Stimulated activated naive B cell treated with anti-CD40 and anti-IgM and Interleukin-4, amounts not matched to agents 10 μg/mL and 1 μg/mL and 100 μg/mL, for 72 hours (primary cell): ENCODE results near the gene PPIF.

Experiments
- ATAC-seq, 2 donors: fragments of 150-1000 bp; cut with Tn5 transposase; replicated peaks; 2 replicates each; pipeline ENCODE4 v1.10.0; 2021; ENCODE audit warnings: moderate library complexity in 1 of 2
- DNase-seq: peaks from one replicate; pipeline ENCODE4 v3.0.0; 2021
- H3K27ac Mint-ChIP-seq: one replicate; pipeline ENCODE4 v1.8.0; 2022; ENCODE audit warnings: mild to moderate bottlenecking, mixed read lengths
- H3K27me3 Mint-ChIP-seq, 2 donors: one replicate each; pipeline ENCODE4 v1.8.0; 2022; ENCODE audit warnings: mixed read lengths in 2 of 2
- H3K36me3 Mint-ChIP-seq, 2 donors: one replicate each; pipeline ENCODE4 v1.8.0; 2022; ENCODE audit warnings: mixed read lengths in 2 of 2, mild to moderate bottlenecking in 1 of 2
- H3K4me1 Mint-ChIP-seq, 2 donors: one replicate each; pipeline ENCODE4 v1.8.0; 2022; ENCODE audit warnings: mixed read lengths in 2 of 2, mild to moderate bottlenecking in 1 of 2
- H3K4me3 Mint-ChIP-seq, 2 donors: one replicate each; pipeline ENCODE4 v1.8.0; 2022; ENCODE audit warnings: mild to moderate bottlenecking in 2 of 2, mixed read lengths in 2 of 2, moderate library complexity in 1 of 2
- H3K9me3 Mint-ChIP-seq, 2 donors: one replicate each; pipeline ENCODE4 v1.8.0; 2022; ENCODE audit warnings: mixed read lengths in 2 of 2, mild to moderate bottlenecking in 1 of 2

Gene PPIF

DNA sequence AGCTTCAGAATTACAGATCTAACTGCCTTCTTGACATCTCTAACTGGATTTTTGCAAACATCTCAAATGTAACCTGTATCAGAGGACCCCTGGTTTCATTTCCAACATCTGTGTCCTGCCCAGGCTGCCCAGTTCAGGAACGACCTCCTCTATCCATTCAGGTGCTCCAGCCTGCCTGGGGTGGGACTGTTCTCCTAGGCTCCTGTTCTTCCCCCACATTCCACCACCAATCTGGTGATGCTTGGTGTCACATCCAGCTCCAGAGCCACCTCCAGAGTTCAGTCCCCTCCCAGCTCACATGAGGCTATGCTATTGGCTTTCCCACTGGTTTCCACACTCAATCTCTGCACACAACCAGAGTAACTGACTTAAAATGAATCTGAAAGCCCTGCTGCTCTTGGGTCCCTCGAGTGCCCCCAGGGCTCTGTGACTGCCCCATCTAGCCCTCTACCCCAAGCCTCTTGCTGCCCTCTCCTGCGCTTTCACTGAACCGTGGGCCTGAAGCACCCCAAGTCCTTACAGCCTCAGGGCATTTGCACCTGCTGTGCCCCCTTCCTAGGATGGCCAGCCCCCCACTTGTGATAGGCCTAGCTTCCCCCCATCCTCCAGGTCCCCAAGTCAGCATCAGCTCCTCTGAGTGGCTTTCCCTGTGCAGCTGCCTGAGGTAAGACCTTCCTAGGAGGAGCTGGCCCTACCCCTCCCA is 46.1 kb downstream of the PPIF start:
- Mint-ChIP-seq H3K4me3 (no peak overlapping the region), H3K27ac (no peak overlapping the region), H3K36me3 (peaks cover 0 to 2% of the 10 kb centered on the region in 2 donors), H3K4me1 (peaks cover 16 to 17% of the 10 kb centered on the region in 2 donors), H3K27me3 (peaks cover 0 to 9% of the 10 kb centered on the region in 2 donors), H3K9me3 (peaks cover 0 to 2% of the 10 kb centered on the region in 2 donors)
- ATAC-seq (no peak), DNase-seq (no peak)

DNA sequence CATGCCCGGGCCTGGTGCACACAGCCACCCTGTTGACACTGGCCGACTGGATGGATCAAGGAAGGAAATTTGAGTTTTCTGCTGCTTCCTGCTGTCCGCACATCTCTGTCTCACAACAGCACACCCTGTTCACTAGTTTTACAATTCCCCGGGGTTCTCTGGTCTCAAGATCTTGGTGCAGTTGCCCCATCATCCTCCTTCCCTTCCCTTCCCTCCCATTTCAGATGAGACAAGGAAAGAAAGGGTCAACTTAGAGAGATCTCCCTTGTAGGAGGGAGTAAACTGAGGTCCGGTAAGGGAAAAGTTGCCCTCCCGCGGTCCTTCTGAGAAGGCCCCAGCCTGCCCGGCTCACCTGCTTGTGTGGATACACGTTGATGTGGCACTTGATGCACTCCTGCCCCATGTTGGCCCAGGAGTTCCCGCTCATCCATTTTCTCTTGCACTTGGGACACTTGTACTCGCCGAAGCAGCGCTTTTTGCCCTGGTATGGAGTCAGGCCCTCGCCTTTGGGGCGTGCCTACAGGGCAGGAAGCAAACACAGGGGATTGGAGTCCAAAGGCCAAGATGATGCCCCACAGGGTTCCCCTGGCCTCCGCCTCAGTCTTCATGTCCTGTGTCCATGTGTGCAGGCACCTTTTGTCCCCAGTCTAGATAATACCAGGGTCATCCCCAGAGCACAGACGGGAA is 46.8 kb downstream of the PPIF start:
- Mint-ChIP-seq H3K27me3 (peaks cover 0 to 9% of the 10 kb centered on the region in 2 donors), H3K27ac (no peak overlapping the region), H3K9me3 (peaks cover 0 to 2% of the 10 kb centered on the region in 2 donors), H3K4me3 (no peak overlapping the region), H3K4me1 (peaks cover 9 to 10% of the 10 kb centered on the region in 2 donors), H3K36me3 (peaks cover 0 to 2% of the 10 kb centered on the region in 2 donors)
- DNase-seq (no peak), ATAC-seq (no peak)

DNA sequence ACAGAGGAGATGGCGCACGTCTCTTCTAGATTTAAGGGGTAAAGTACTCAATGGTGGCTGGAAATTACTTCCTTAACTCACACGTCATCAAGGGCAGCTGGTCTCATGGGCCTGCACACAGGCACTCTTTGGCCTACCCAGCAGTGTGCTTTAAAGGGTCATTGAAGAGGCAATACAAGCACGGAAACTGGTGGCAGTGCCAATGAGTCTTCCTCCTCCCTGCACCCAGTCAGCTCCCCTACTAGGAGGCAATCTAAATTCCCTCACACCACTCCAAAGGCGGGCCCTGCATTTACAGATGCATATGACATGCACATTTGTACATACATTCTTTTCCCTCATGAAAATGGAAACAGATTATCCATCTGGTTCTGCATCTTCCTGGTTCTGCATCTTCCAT is 47.4 kb downstream of the PPIF start:
- Mint-ChIP-seq H3K27ac (no peak overlapping the region), H3K4me1 (peaks cover 9 to 12% of the 10 kb centered on the region in 2 donors), H3K4me3 (no peak overlapping the region), H3K9me3 (peaks cover 0 to 2% of the 10 kb centered on the region in 2 donors), H3K27me3 (peaks cover 0 to 14% of the 10 kb centered on the region in 2 donors), H3K36me3 (peaks cover 0 to 2% of the 10 kb centered on the region in 2 donors)
- no peak for DNase-seq
- ATAC-seq, result no peak

DNA sequence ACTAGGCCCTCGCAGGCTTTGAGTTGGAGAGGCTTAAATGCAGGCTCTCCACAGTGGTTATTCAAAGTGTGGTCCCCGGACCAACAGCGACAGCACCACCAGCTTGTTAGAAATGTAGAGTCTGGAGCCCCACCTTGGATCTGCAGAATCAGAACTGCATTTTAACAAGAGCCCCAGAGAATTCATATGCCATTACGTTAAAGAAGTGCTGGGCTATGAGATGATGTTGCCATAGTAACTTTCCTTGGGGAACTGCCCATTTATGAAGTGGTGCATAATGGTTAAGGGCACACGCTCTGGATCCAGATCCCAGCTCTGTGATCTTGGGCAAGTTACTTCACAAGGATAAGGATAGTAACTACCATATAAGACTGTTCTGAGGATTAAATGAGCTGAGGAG is 49.3 kb downstream of the PPIF start:
- peaks cover 0 to 11% of the 10 kb centered on the region in 2 donors for H3K27me3 Mint-ChIP-seq
- DNase-seq, result no peak
- no peak overlapping the region for H3K27ac Mint-ChIP-seq
- peaks cover 2 to 8% of the 10 kb centered on the region in 2 donors for H3K4me1 Mint-ChIP-seq
- no peaks in the 10 kb centered on the region for H3K36me3 Mint-ChIP-seq
- H3K4me3 Mint-ChIP-seq, result no peak overlapping the region
- ATAC-seq, result no peak
- peaks cover 0 to 2% of the 10 kb centered on the region in 2 donors for H3K9me3 Mint-ChIP-seq

DNA sequence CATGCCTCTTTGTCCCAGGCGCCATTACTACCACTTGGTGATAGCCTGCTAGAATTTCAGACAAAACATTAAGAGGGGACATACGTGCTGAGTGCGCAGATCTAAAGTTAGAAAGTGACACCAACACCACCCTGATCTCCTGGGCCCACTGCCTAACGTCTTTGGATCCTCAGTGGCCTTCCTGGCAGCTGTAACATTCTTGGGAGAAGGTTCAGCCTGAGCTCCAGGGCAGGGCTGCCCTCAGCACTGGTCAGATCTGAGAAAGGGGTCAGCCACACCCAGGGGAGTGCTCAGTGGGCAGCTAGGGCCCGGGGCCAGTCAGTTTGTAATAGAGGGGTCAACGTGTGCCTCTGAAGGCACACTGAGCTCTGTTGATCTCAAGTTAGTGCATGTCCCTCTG is 49.8 kb downstream of the PPIF start:
- Mint-ChIP-seq H3K27me3 (peaks cover 0 to 11% of the 10 kb centered on the region in 2 donors), H3K27ac (no peak overlapping the region), H3K4me3 (no peak overlapping the region), H3K4me1 (peaks cover 2 to 8% of the 10 kb centered on the region in 2 donors), H3K9me3 (peaks cover 0 to 2% of the 10 kb centered on the region in 2 donors), H3K36me3 (no peaks in the 10 kb centered on the region)
- ATAC-seq (no peak), DNase-seq (no peak)

DNA sequence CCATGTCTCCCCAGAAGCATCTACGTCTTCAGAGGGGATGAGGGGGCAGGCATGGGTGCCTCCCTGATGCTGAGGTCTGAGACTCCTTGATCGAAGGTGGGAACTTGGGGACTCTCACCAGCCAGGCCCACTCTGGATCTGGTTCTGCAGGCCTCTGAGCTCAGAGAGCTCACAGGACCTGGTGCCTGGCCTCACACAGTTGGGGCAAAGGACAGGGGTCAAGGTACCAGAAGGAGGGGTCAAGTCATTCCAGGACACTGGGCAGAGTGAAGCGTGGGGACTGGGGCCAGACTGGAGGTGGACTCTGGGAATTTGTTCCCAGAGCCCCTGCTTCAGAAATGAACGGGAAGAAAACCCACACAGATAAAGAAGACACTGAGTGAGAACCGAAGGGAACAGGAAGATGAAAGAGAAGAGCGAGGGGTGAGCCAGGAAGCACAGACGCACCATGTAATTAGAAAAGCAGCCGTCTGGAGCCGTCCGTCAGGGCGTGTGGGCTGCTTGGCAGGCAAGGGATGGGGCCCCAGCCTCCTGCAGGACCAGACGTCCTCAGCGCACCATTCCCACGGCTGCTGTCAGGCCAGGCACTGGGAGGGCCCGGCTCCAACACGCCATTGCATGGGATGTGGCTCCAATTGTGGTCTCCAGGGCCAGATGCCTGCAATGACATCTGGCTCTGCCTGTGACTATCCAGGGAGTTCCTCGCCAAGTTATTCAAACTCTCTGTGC is 50.5 kb downstream of the PPIF start:
- Mint-ChIP-seq H3K4me3 (no peak overlapping the region), H3K27ac (no peak overlapping the region), H3K4me1 (peaks cover 2 to 8% of the 10 kb centered on the region in 2 donors), H3K36me3 (no peaks in the 10 kb centered on the region), H3K27me3 (peaks cover 0 to 14% of the 10 kb centered on the region in 2 donors), H3K9me3 (peaks cover 0 to 2% of the 10 kb centered on the region in 2 donors)
- DNase-seq, result no peak
- ATAC-seq, result no peak

DNA sequence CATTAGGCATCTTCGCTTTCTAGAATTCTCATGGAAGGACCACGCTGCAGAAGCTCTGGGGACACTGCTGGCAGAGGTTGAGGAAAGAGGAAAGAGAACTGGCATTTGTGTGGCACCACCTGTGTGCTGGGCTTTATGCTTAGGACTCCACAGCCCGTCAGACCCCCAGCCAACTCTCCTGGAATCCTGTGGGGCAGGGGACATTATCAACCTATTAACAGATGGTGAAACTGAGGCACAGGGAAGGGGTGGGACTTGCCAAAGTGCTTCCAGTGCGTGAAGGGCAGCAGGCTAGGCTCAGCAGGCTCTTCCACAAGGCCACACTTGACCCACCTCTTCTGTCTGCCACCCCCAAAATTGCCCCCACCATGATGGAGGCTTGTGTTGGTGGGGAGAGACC is 51.4 kb downstream of the PPIF start:
- DNase-seq (no peak), ATAC-seq (no peak)
- H3K36me3 Mint-ChIP-seq, result no peaks in the 10 kb centered on the region
- H3K9me3 Mint-ChIP-seq, result peaks cover 0 to 2% of the 10 kb centered on the region in 2 donors
- H3K4me3 Mint-ChIP-seq, result no peak overlapping the region
- H3K27me3 Mint-ChIP-seq, result peaks cover 5 to 23% of the 10 kb centered on the region in 2 donors
- peaks cover 2 to 14% of the 10 kb centered on the region in 2 donors for H3K4me1 Mint-ChIP-seq
- H3K27ac Mint-ChIP-seq, result no peak overlapping the region

DNA sequence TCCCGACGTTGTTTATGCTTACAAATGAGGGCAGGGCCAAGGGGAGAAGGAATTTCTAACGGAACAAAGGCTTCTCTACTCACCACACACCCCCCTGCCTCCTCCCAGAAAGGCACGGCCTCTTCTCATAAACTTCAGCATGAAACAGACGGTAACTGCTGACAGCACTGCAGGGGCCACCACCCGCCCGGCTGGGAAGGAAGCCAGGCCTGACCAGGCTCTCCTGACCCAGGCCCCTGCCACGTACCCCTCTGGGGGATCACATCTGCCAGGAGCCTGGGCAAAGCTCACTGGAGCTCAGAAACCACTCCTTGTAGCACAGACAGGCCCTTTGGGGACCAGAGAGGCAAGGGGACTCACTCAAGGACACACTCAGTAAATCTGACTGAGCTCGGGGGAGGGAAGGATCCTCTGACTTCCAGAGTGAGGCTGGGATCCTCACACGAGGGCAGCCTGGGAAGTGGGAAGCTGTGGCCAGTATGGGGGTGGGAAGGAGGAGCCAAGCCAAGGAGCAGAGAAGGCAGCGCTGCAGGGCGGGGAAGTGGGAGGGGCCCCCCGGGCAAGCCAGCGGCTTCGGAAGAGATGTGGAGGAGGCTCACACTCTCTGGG is 52.1 kb downstream of the PPIF start:
- ATAC-seq (peak in 1 of 2 donors; percentile 46), DNase-seq (no peak)
- H3K27me3 Mint-ChIP-seq, result peaks cover 9 to 29% of the 10 kb centered on the region in 2 donors
- peaks cover 0 to 2% of the 10 kb centered on the region in 2 donors for H3K9me3 Mint-ChIP-seq
- H3K4me1 Mint-ChIP-seq, result peaks cover 4 to 14% of the 10 kb centered on the region in 2 donors
- no peaks in the 10 kb centered on the region for H3K36me3 Mint-ChIP-seq
- H3K27ac Mint-ChIP-seq, result no peak overlapping the region
- H3K4me3 Mint-ChIP-seq, result no peak overlapping the region

DNA sequence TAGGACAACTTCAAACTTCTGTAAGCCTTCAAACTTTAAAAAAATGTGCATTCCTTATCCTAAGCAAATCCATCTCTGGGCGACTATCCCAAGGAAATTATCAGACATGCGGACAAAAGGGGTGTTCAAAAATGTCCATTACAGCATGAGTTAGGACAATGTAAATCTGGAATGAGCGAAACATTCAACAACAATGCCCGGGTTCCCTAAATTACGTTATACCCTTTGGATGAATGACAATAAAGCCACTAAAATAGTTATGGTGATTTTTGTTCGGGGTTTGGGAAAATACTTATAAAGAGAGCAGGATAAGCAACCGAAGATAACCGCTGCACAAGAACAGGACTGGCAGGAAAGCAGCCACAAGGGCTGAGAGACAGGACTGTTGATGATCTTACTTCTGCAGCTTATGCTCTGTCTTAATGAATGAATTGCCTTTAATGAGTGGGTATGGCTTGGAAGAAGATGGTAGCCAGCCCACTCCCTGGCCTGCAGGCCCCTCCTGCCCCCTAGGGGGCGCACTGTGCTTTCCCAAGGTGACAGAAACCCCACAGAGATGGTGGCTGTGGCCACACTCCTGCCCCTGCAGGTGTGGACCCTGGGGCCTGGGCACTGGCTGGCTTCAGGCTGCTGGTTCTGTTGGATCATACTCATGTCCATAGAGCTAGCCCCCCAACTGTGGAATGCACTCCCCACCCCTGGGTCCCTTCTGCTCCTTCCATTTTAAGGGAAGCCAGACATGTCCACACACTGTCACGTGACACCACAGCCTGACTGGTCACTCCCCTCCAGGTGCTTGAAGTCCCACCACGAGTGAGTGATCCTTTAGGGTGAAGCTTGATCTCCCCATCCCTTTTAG is 53.1 kb downstream of the PPIF start:
- Mint-ChIP-seq H3K4me3 (no peak overlapping the region), H3K36me3 (no peaks in the 10 kb centered on the region), H3K9me3 (peaks cover 0 to 2% of the 10 kb centered on the region in 2 donors), H3K27me3 (peaks cover 17 to 36% of the 10 kb centered on the region in 2 donors), H3K4me1 (peaks cover 4 to 14% of the 10 kb centered on the region in 2 donors), H3K27ac (no peak overlapping the region)
- peak; percentile 18 for DNase-seq
- ATAC-seq, result peak; percentile 60 to 77

DNA sequence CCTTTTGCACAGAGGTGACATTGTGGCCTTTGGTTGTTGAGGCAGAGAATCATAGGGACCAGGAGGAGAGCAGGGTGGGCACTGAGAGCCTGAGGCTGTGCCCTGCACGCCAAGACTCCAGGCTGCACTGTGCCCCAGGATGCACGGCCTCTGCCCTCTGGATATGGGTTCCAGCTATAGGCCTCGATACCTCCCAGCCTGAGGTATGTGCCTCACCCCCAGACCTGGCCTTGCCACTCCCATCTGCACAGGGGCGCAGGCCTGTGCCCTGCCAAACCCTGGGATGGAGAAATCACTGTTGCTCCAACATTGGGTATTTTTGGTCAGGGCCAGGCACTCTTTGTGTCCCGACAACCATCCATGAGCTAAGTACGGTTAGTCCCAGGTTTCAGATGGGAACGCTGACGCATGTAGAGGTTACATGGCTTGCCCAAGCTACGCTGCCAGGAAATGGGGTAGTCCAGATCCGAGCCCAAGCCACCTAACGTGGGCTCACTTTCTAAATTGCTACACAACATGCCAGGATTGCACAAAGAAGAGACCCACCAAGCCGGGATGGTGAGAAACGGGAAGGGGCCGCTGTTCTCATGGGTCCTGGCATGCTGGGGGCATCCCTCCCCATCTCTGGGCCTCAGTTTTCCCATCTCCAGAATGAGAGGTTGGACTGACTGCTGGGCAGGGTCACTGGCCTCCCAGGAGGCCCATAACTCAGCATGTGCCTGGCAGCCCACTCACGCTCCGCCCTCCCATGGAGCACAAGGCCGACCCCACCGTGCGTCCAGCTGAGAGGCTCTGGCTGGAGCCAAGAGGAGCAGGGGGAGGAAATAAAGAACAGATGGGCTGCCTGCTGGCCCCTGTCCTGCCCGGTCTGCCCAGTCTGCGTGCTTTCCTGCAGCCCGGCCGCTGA is 54.0 kb downstream of the PPIF start:
- no peak overlapping the region for H3K27ac Mint-ChIP-seq
- DNase-seq, result no peak
- peaks cover 4 to 14% of the 10 kb centered on the region in 2 donors for H3K4me1 Mint-ChIP-seq
- no peaks in the 10 kb centered on the region for H3K9me3 Mint-ChIP-seq
- peaks cover 24 to 36% of the 10 kb centered on the region in 2 donors for H3K27me3 Mint-ChIP-seq
- H3K36me3 Mint-ChIP-seq, result no peaks in the 10 kb centered on the region
- H3K4me3 Mint-ChIP-seq, result no peak overlapping the region
- ATAC-seq, result no peak

DNA sequence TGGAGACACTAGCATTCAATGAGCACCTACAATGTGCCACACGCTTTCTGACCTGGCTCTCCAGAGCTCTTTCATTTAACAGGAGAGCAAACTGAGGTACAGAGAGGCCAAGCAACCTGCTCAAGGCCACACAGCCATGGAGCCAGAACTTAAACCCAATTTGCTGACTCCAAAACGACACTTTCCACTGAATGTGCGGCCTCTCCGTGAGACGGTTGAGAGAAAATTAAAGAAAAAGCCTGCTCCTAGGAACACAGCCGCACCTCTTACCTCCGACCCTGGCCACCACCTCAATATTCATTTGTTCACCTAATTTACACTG is 55.3 kb downstream of the PPIF start:
- peaks cover 7 to 14% of the 10 kb centered on the region in 2 donors for H3K4me1 Mint-ChIP-seq
- no peak for ATAC-seq
- H3K27me3 Mint-ChIP-seq, result peaks cover 24 to 35% of the 10 kb centered on the region in 2 donors
- no peak for DNase-seq
- H3K9me3 Mint-ChIP-seq, result no peaks in the 10 kb centered on the region
- no peaks in the 10 kb centered on the region for H3K36me3 Mint-ChIP-seq
- H3K27ac Mint-ChIP-seq, result no peak overlapping the region
- no peak overlapping the region for H3K4me3 Mint-ChIP-seq

DNA sequence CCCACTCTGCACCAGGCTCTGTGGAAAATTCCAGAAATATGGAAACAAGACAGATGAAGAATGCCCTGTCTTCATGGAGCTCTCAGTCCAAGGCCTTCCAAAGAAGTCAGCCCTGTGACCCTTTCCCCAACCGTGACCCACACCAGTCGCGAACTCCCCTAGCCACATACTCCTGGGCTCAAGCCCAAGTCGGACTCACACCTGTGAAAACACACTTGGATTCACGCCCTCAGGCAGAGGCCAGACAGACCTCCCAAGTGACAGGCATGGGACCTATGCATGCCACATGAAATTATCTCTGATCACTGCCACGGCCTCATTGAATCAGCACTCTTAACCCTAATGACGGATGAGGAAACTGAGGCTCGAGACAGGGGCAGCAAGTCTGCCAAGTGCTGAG is 55.7 kb downstream of the PPIF start:
- no peaks in the 10 kb centered on the region for H3K9me3 Mint-ChIP-seq

More for the DNA sequence above, 55.7 kb downstream of the PPIF start:
- Mint-ChIP-seq H3K36me3 (no peaks in the 10 kb centered on the region), H3K4me3 (no peak overlapping the region), H3K27ac (no peak overlapping the region), H3K27me3 (peaks cover 24 to 32% of the 10 kb centered on the region in 2 donors), H3K4me1 (peaks cover 8 to 14% of the 10 kb centered on the region in 2 donors)
- DNase-seq (no peak), ATAC-seq (no peak)
